Endothelial cell of umbilical vein (primary cell): ENCODE results near the gene NOL12. TPM values are rescaled to one million over a fixed set of nuclear protein-coding genes. Genes with fewer than 3 reads are reported as not detected.

ENCODE experiments used
- BruUV-seq: library from RNA; stranded (reverse); fragments of 400-500 nt; replicated peaks from 2 replicates; lab custom pipeline; 2021; lab: Mats Ljungman, UMichigan
- CTCF ChIA-PET: fragments of 300-600, 350-600 bp; sonication (Branson Sonifier 250); formaldehyde crosslinking; loops from one replicate; lab custom pipeline; 2021; ENCODE audit warnings: antibody characterized with exemption, inconsistent platforms; lab: Charles Lee
- POLR2A ChIA-PET: fragments of 300-600, 350-600 bp; sonication (Branson Sonifier 250); formaldehyde crosslinking; loops from one replicate; lab custom pipeline; 2021; ENCODE audit warnings: antibody characterized with exemption, inconsistent platforms; lab: Charles Lee
- DNase-seq: peaks from one replicate; pipeline ENCODE4 v3.0.0-alpha.2; 2011; ENCODE audit warnings: low read depth, low spot score
- FAIRE-seq: peaks from 2 replicates; lab custom pipeline; 2011; peaks lifted over from hg19 to GRCh38; lab: Jason Lieb, UNC
- H2AFZ ChIP-seq: 2 replicates; pipeline ENCODE4 v1.6.0; 2012; ENCODE audit warnings: low read depth, low read length, control low read depth, inconsistent platforms
- H3K27ac ChIP-seq: 2 replicates; pipeline ENCODE4 v1.5.1; 2011; ENCODE audit warnings: low read depth, mild to moderate bottlenecking, control low read depth, low read length, moderate library complexity; ENCODE audit not compliant: insufficient read depth
- H3K27me3 ChIP-seq, 2 experiments: 2 replicates each; pipeline versions ENCODE4 v1.6.0 to v1.6.1; 2011; ENCODE audit warnings: low read length in 2 of 2, mixed read lengths in 1 of 2; ENCODE audit not compliant: control insufficient read depth in 2 of 2, insufficient read depth in 2 of 2
- H3K36me3 ChIP-seq, 2 experiments: 2 replicates in 1 of 2; 3 replicates in 1 of 2; pipeline ENCODE4 v1.5.1; 2011; ENCODE audit warnings: low read length in 2 of 2, mild to moderate bottlenecking in 1 of 2, moderate library complexity in 1 of 2; ENCODE audit not compliant: control insufficient read depth in 2 of 2, insufficient read depth in 2 of 2; ENCODE audit errors: extremely low read depth in 1 of 2
- H3K4me1 ChIP-seq: 3 replicates; pipeline ENCODE4 v1.5.1; 2011; ENCODE audit warnings: mild to moderate bottlenecking, low read length; ENCODE audit not compliant: control insufficient read depth, insufficient read depth; ENCODE audit errors: extremely low read depth
- H3K4me2 ChIP-seq: 2 replicates; pipeline ENCODE4 v1.6.1; 2011; ENCODE audit warnings: low read length, control low read depth, mixed read lengths; ENCODE audit not compliant: insufficient read depth
- H3K4me3 ChIP-seq, 3 experiments: fragments of 200-600 bp in 1 of 3; sonication (generic), shearing (Covaris generic) in 1 of 3; replicated peaks in 1 of 3; 2 replicates each; pipeline ENCODE4 v1.5.1; 2011 to 2016; ENCODE audit warnings: control low read depth in 3 of 3, low read length in 3 of 3, mild to moderate bottlenecking in 2 of 3, inconsistent platforms in 1 of 3, low read depth in 1 of 3, moderate library complexity in 1 of 3; ENCODE audit not compliant: insufficient read depth in 1 of 3
- H3K79me2 ChIP-seq: 2 replicates; pipeline ENCODE4 v1.6.0; 2012; ENCODE audit warnings: low read length, inconsistent platforms; ENCODE audit not compliant: control insufficient read depth, insufficient read depth
- H3K9ac ChIP-seq: replicated peaks from 2 replicates; pipeline ENCODE3; 2011; ENCODE audit warnings: low read length, control low read depth; ENCODE audit not compliant: insufficient read depth; ENCODE audit errors: extremely low read depth
- H3K9me1 ChIP-seq: replicated peaks from 3 replicates; pipeline ENCODE4 v1.6.0; 2011; ENCODE audit warnings: mild to moderate bottlenecking, low read length; ENCODE audit not compliant: control insufficient read depth, insufficient read depth; ENCODE audit errors: extremely low read depth
- H3K9me3 ChIP-seq: replicated peaks from 2 replicates; pipeline ENCODE4 v1.5.1; 2012; ENCODE audit warnings: low read length, inconsistent platforms; ENCODE audit not compliant: control insufficient read depth, insufficient read depth
- H4K20me1 ChIP-seq: replicated peaks from 2 replicates; pipeline ENCODE3; 2011; ENCODE audit warnings: mild to moderate bottlenecking, low read length; ENCODE audit not compliant: control insufficient read depth, insufficient read depth; ENCODE audit errors: extremely low read depth
- CTCF ChIP-seq, 2 donors: IDR thresholded peaks; 1 replicate in 1 of 2; 2 replicates in 1 of 2; pipeline ENCODE4 v1.5.1; 2011; ENCODE audit warnings: low read length in 2 of 2, mild to moderate bottlenecking in 2 of 2, moderate library complexity in 2 of 2, control low read depth in 1 of 2, inconsistent platforms in 1 of 2, low read depth in 1 of 2; ENCODE audit not compliant: insufficient read depth in 1 of 2; ENCODE audit errors: extremely low read depth in 1 of 2
- EZH2 ChIP-seq: IDR thresholded peaks from 2 replicates; pipeline ENCODE4 v1.6.1; 2012; ENCODE audit warnings: borderline replicate concordance, low read depth, mild to moderate bottlenecking, moderate library complexity, low read length, inconsistent platforms; ENCODE audit not compliant: severe bottlenecking
- FOS ChIP-seq: IDR thresholded peaks from 2 replicates; pipeline ENCODE4 v1.6.1; 2011; ENCODE audit warnings: mild to moderate bottlenecking, low read length, moderate library complexity, borderline replicate concordance; ENCODE audit not compliant: insufficient read depth
- GATA2 ChIP-seq: IDR thresholded peaks from 2 replicates; pipeline ENCODE4 v1.7.0; 2011; ENCODE audit warnings: low read depth, mild to moderate bottlenecking, moderate library complexity, mixed read lengths, low read length; ENCODE audit not compliant: insufficient read length, insufficient read depth
- JUN ChIP-seq: IDR thresholded peaks from 2 replicates; pipeline ENCODE4 v1.6.1; 2011; ENCODE audit warnings: borderline replicate concordance, low read depth; ENCODE audit not compliant: insufficient read length, insufficient read depth
- MYC ChIP-seq: IDR thresholded peaks from one replicate; pipeline ENCODE4 v1.6.1; 2011; ENCODE audit warnings: mild to moderate bottlenecking, low read depth, low read length
- POLR2A ChIP-seq: IDR thresholded peaks from 2 replicates; pipeline ENCODE4 v1.6.1; 2012; ENCODE audit warnings: low read depth, mild to moderate bottlenecking, control low read depth, low read length
- POLR2AphosphoS5 ChIP-seq: IDR thresholded peaks from 2 replicates; pipeline ENCODE4 v1.6.1; 2012; ENCODE audit warnings: low read depth, mild to moderate bottlenecking, control low read depth, low read length, moderate library complexity; ENCODE audit not compliant: insufficient read depth
- dilution Hi-C: fragments of 300-500 bp; cut with MboI; formaldehyde crosslinking; loops from one replicate; pipeline ENCODE4 v1.15.0; 2019; ENCODE audit warnings: low sequenced_read_pairs; ENCODE audit not compliant: extremely low pct_ligation_motif_present
- intact Hi-C: fragments of 100-400 bp; cut with micrococcal nuclease; formaldehyde crosslinking; loops from one replicate; pipeline ENCODE4 v1.10.0; 2022
- polyA plus RNA-seq, 4 experiments: library from polyadenylated mRNA; depleted of rRNA in 3 of 4; stranded (reverse) in 3 of 4; unstranded in 1 of 4; fragments of >200 nt; gene quantifications; 2 replicates each; pipeline versions ENCODE4 v1.2.1 to v1.2.3, GENCODE V29; 2011 to 2012; ENCODE audit warnings: missing spikeins in 1 of 4
- total RNA-seq: library from RNA; stranded (reverse); gene quantifications from 2 replicates; pipeline ENCODE4 v1.2.3, GENCODE V29; 2021
- TF ChIP-seq, protein P1 (sequence below): IDR thresholded peaks from 2 replicates; pipeline ENCODE4 v1.6.1; 2011; ENCODE audit not compliant: insufficient read depth, insufficient read length

The NOL12 gene
- total and polyA plus RNA-seq, 2 donors (not counting 3 experiments of a cell fraction or from before 2014, with no cell fraction given), result 23.2 to 29.1 TPM

DNA sequence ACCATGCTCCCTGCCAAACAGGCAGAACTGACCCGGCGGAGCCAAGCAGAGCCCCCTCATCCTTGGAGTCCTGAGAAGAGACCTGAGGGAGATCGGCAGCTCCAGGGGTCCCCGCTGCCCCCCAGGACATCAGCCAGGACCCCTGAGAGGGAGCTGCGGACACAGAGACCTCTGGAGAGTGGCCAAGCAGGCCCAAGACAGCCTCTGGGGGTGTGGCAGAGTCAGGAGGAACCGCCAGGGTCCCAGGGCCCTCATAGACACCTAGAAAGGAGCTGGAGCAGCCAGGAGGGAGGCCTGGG is 48.2 kb downstream of the NOL12 start:
- no peak for DNase-seq
- Histone ChIP-seq H3K79me2 (no peaks in the 10 kb centered on the region), H3K4me1 (no peaks in the 10 kb centered on the region), H3K27ac (no peak overlapping the region), H3K9me1 (no peaks in the 10 kb centered on the region), H3K9me3 (no peaks in the 10 kb centered on the region), H3K4me2 (no peak overlapping the region), H3K9ac (no peak overlapping the region), H3K36me3 (no peaks in the 10 kb centered on the region), H3K27me3 (no peaks in the 10 kb centered on the region), H2AFZ (no peak overlapping the region), H3K4me3 (no peak overlapping the region), H4K20me1 (no peaks in the 10 kb centered on the region)
- dilution Hi-C loops, result no loop called here
- TF ChIP-seq EZH2 (no peak), CTCF (IDR thresholded peaks at IDR 0.05; ENCODE audit: extremely low read depth in 1 of 2, insufficient read depth in 1 of 2, low read depth in 1 of 2, low read length in 2 of 2) (no peak), POLR2A (no peak), POLR2AphosphoS5 (no peak), GATA2 (no peak), JUN (no peak), FOS (no peak), MYC (no peak)
- TF ChIP-seq, protein P1, sequence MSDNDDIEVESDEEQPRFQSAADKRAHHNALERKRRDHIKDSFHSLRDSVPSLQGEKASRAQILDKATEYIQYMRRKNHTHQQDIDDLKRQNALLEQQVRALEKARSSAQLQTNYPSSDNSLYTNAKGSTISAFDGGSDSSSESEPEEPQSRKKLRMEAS, result no peak
- ChIA-PET POLR2A (no interaction called here), CTCF (interaction anchor here (0.7 to 4.5 kb wide), 6 partner anchors 20 to 127 kb away, joined by 3 to 48 read pairs (median 4); partner anchors contain the start of genes NOL12 and TRIOBP)
- intact Hi-C loops, result no loop called here
- no TSS peak for BruUV-seq
- FAIRE-seq, result no peak
